Measurements from ENCODE around the gene SGIP1. TPM values are rescaled to one million over a fixed set of nuclear protein-coding genes. Genes with fewer than 3 reads are reported as not detected.
"Not testable (repeated sequence)": the region's sequence is repeated elsewhere in the genome, so short reads cannot be mapped to it uniquely, and the experiment has no call there.

SGIP1 gene
- total RNA-seq, 2 donors from 2014 or later = 1.0 to 2.4 TPM

DNA sequence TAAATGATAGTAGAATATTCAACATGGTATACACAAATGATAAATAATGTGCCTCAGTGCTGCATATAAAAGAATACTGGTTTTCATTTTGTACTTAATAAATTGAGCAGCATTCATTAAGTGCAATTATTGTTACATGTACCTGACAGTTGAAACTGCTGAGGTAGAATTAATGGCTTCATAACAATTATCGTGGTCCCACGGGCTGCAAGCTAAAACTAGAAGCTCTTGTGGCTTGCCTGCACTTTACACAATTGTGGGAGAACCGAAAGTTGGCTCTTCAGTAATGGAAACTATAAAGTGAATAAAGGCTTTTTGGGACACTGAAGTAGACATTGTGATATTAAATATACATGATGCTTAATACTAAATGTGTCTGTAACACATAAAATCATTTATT lies 243.9 kb downstream of the SGIP1 start:
- DNase-seq (no peak), ATAC-seq (no peak)

DNA sequence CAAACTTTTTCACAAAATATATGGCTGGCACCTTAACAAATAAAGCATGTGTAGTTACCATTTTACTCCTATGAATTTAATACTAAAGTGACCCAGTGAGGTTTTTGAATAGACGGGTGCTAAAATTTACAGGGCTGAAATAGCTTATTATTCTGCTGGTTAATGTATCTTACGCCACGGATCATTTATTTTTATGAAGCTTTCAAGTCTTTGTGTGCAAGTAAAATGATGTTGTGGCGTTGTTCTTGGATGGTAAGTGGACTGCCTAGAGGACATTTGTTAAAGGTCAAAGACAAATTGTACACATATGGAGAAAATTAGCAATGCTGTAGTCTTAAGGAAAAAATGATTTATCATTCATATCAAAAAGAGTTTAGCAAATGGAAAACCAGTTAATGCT lies 244.3 kb downstream of the SGIP1 start:
- ATAC-seq (no peak), DNase-seq (no peak)
- intact Hi-C loops (cut with DNase I, micrococcal nuclease) = no loop called here

More for the DNA sequence above, 243.9 kb downstream of the SGIP1 start:
- intact Hi-C loops (cut with DNase I, micrococcal nuclease) = no loop called here

- intact Hi-C loops (cut with DNase I, micrococcal nuclease) = no loop called here
- no peak for ATAC-seq
- DNase-seq = no peak
These were observed 245.0 kb downstream of the SGIP1 start for GRCh38 chr1:66778969-66779368.

GRCh38 chr1:66779475-66780078 lies 245.6 kb downstream of the SGIP1 start:
- DNase-seq = no peak
- ATAC-seq = no peak
- intact Hi-C loops (cut with DNase I, micrococcal nuclease) = no loop called here

- DNase-seq; intact Hi-C loops (cut with DNase I, micrococcal nuclease); ATAC-seq: not testable (repeated sequence)
These were observed 251.8 kb downstream of the SGIP1 start for GRCh38 chr1:66785800-66786199.

DNA sequence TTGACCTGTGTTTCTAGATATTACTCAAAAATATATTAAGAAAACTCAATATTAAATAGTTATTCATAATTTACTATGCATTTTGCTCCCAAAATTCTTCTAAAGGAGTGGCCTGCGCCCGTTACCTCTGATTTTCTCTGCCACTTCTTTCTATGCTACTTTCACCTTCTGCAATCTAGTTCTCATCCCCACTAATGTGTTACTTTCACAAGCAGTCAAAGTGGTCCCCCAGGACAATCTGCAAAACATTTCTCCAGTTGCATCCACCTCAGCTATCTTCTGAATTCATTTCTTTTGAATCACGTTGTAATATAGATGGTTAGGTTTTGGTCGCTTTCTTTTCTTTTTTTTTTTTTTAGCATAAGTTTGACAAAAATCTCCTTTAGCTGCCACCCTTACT lies 253.7 kb downstream of the SGIP1 start:
- intact Hi-C loops (cut with DNase I, micrococcal nuclease) = no loop called here
- DNase-seq = no peak
- ATAC-seq = no peak

- no peak for DNase-seq
- no peak for ATAC-seq
- intact Hi-C loops (cut with DNase I, micrococcal nuclease) = no loop called here
These were observed 254.4 kb downstream of the SGIP1 start for GRCh38 chr1:66788231-66788939.

DNA sequence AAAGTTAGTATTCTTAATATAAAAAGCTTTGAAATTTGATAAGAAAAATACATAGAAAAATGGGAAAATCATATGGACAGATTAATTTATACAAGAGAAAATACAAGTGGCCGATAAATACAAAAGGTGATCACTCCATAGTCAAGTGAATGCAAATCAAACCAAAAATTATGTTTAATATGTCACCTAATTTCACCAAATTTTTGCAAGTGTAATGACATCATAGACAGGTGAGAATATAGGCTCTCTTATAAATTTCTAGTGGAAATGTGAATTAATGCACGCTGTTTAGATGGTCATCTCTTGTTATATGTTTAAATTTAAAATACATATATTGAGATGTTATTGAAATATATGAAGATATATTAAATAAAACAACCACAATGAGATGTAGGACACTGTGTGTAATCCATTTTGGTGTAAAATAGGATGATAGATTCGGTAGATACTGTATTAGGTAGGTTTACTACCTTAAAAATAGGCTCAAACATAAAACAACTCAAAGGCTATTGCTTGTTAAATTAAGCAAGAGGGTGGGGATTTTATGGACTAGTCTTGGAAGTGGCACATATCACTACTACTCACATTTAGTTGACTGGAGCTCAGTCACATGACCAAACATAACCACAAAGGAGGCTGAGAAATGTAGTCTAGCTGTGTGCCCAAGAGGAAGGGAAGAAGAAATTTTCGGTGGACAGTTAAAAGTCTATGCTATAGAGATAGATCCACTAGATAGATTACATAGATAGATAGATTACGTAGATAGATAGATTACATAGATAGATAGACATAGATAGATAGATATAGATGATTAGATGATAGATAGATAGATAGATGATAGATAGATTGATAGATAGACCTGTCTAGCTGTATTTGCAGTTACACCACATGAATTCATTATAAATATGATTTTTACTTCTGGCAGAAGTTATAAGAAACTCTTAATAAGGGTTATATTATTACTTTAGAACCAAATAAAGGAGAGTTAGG lies 258.0 kb downstream of the SGIP1 start:
- intact Hi-C loops (cut with DNase I, micrococcal nuclease) = no loop called here
- ATAC-seq = no peak

DNA sequence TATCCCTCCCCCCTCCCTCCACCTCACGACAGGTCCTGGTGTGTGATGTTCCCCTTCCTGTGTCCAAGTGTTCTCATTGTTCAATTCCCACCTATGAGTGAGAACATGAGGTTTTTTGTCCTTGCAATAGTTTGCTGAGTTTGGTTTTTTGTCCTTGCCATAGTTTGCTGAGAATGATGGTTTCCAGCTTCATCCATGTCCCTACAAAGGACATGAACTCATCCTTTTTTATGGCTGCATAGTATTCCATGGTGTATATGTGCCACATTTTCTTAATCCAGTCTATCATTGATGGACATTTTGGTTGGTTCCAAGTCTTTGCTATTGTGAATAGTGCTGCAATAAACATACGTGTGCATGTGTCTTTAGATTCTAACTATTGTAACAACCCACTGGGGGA lies 261.9 kb downstream of the SGIP1 start:
- ATAC-seq; intact Hi-C loops (cut with DNase I, micrococcal nuclease); DNase-seq: not testable (repeated sequence)

More for the DNA sequence above, 258.0 kb downstream of the SGIP1 start:
- DNase-seq = no peak

Small RNA genes within 50 kb of the gene (microRNA-seq; reads per million reads assigned to microRNA genes)
- 1.1 to 4.1 reads per million in 2 donors for gene MIR3117

Other genes starting within 250 kb of the SGIP1 start
- under 1 TPM; 0.17 to 0.24 TPM for gene DYNLT5, start 218.3 kb downstream of the SGIP1 start, total RNA-seq

Measured in left colon (tissue), 2 donors.